NCI-H1417 (cell line): ENCODE measurements around the gene CDH15.
"Not testable (repeated sequence)": the region's sequence is repeated elsewhere in the genome, so short reads cannot be mapped to it uniquely, and the experiment has no call there.

ENCODE experiments used
- DNase-seq, 3 experiments: peaks; one replicate each; lab custom pipeline; 2025; lab: John Stamatoyannopoulos, UW

Gene CDH15

DNA sequence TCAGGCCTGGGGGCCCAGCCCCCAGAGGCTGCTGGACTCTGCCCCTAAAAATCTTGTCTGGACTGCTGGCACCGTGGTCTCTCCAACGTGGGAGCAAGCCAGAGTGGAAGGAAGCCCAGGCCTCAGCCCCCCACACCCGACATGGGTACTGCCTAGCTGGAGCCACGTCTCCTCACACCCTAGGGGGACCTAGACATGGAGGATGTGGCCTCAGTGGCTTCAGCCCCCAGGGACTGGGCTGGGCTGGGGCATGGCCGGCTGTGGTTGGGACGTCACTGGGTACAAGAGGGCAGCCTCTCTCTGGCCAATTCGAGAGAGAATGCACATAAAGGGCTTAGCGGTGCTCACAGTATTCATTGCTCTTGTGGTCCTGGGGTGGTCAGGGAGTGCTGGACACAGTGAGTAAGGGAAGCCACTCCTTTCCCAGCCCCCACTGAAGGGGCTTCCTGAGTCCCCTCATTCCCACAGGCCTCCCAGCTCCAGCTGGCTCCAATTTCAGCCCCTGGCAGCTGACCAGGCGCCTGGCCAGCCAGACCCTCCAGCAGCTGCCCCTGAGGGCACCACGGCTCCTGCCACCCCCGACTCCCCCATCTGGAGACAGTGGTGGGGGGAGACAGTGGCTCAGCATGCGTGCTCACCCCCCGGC lies 1.1 kb downstream of the CDH15 start:
- no peak for DNase-seq

DNA sequence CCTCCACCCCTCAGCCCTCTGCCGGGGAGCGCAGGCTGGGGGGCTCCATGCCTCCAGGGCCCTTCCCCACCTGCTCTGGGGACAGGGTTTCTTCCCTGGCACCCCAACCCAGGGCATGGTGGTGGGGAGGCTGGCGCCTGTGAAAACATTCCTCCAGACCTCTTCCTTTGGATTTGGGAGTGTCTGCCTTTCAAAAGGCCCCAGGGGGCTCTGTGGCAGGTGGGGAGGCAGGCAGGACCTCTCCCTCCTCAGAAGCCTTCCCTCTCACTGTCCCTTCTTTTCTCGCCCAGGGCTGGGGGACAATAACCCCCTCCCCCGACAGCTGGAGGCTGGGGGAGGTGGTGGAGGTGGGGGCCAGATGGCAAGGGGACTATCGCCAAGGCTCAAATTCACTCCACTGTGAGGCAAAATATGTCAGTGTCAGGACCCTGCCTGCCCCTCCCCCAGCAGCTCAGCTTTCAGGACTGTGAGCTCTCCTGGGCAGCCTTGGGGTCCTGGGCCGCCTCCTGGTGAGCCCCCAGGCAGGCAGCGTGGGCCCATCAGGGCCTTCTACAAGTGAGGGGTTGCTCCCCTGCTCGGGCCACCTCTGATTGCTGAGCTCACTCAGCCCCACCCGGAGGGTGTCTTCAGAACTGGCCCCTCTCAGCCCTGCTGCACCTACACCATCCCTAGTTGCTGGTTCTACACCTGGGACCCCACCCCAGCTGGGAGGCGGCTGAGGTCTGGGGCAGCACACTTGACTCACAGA lies 1.8 kb downstream of the CDH15 start:
- DNase-seq: no peak

DNA sequence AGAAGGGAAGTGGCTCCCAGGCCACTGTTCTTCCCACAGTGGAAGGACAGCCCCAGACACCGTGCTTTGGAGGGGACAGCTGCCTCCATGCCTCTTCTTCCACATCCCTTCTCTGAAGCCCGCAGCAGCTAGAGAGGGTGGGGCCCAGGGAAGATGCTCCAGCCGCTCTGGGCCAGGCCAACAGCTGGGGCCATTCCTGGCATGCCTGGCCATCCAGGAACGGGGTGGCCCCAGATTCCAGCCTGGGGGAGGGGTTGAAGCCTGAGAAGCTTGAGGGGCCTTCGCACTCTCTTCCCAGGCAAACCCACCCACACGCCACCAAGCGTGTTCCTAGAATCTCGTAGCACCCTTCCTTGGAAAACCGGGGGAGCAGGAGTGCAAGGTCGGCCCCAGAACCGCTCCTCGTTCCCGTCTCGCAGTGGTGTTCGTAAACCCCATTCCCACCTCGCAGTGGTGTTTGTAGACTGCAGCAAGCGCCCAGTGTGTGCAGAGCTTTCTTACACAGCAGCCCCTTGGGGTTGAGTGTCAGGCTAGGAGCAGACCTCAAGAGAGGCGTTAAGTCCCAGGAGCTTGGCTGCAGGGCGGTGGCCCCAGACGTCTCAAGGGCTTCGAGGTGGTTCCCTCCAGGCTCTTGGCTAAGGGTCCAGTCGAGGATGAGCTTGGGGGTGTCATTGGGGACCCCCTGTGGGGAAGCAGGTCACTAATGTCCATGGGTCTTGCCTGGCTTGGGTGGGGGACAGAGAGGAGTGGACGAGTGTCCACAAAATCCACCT lies 2.7 kb downstream of the CDH15 start:
- DNase-seq: no peak

DNA sequence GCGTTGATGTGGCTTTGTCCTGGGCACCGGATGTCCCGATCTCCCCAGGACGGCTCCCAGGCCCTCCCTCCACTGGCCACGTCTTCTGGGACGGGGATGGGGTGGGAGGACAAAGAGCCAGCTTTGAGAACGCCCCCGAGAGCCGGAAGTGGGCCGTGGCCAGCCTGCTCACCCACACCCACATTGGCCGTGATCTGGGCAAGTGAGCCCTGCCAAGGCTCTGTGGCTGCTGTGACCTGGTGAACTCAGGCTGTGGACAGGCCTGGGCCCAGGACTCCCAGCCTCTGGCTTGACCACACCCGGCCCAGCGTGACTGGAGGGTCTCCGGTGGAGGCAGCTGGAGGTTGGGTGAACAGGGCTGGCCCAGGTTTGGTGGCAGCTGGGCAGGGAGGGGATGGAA lies 3.3 kb downstream of the CDH15 start:
- DNase-seq: no peak

DNA sequence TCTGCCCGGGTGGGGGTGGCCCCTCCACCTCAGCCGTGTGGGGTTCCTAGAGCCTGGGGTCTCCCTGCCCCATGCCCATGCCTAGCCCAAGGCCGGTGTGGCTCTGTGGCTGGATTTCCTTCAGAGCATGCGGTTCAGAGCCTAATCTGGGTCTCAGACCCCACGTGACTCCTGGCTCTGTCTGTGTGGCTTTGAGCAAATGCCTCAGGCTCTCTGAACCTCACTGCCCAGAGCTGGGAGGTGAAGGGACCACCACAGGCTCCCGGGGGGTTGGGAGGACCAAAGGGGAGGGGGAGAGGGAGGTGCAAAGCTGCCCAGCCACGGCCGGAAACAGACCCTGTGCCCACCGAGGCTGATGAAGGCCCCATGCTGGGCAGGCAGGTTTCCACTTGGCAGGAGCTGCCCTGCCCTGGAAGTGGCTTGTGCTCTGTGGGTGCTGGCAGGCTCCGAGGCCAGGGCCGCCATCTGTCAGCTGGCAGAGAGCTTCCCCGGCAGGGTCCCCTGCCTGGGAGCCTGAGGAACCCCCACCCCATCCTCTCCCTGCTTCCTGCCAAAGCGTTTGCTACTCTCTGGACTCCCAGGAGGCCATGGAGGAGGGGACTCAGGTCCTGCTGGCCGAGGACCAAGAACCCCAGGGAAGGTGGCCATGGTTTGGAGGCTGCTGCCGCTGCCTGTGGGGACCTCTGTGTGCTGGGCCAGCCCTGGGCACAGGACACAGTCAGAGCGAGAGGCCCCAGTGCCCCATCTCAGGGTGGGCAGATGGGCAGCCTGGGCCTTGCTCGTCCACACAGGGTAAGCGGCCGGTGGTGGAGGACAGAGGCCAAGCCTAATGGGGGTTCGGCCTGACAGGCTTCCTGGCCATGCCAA lies 4.0 kb downstream of the CDH15 start:
- no peak for DNase-seq

DNA sequence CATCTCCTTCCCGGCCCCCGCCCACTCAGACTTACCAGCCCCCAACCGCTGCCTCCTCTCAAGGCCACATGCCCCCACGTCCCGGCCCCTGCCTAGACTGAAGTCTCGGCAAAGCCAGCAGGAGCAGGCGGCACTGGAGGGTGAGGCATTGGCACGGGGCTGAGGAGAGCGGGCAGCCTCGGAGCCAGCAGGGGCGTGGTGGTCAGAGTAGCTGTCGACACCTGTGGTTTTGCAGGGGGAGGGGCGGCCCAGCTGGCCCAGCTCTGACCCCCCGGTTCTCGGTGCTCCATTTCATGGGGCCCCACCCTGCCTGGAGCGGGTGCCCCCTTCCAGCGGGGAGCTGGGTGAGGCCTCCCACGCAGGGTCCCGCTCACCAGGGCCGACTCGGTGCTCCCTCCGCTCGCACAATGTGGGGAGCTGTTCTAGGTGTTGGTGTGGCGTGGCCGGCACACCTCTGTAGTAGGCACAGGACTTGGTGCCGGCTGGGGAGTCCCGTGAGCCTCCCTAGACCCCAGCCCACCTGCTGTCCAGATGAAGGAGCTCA lies 4.7 kb downstream of the CDH15 start:
- no peak for DNase-seq

DNA sequence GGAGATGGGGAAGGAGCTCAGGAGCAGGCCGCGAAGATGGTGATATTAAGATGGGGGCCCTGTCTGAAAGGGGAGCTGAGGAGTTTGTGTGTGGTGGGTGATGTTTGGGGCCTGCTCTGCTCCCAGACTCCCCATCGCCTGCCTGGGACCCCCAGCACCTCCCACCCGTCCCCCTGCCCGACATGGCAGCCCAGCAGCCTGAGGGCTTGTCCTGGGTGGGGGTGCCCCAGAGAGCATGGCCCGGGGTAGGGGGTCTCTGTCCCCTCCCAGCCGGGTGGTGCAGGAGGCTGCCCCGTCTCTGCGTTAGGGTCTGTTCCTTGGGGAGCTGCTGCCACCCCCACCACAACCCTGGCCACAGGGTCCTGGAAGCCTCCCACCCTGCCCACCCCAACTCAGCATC lies 5.2 kb downstream of the CDH15 start:
- DNase-seq: no peak

DNA sequence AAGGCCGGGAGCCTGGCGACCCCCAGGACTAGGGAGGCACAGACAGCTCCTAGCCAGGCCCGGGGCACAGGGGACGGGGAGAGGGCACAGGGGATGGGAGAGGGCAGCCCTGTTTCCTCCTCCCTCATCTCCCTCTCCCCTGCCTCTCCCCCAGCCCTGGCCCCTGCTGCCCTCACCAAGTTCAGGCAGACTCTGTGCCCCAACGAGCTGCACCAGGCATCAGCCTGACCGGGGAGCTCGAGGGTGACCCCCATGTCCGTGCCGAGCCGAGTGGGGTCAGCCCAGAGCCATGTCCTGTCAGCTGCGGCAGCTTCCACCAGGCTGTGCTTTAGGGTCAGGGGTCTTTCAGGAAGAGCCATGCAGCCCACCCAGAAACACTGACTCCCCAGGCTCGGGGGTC lies 6.0 kb downstream of the CDH15 start:
- no peak for DNase-seq

DNA sequence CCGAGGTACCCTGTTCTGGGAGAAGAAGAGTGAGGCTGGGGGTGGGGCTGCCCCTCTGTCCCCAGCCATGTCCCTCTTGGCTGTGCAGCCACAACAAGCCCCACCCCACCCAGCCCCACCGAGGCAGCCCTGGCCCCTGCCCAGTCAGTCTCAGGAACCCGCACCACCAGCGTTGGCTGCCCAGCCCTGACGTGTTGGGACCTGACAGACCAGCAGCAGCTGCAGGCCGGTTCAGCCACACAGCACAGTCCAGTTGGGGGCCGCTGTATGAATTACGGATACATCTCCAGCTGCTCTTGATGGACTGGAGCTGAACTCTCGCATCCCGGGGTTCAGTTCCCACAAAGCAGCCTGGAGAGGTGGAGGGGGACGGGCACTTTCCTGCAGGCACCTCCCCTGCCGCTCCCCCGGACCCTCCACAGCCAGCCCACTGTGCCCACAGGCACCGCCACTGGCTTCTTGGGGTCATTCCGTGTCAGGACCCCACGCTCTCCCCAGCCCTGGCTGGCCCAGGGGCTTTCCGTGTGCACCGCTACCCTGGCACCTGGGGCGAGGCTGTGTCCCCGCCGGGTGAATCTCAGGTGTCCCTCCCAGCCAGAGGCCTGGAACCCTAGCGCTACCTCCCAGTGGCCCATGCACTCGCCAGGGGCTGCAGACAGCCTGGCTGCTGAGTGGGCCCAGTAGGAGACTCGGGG lies 7.1 kb downstream of the CDH15 start:
- DNase-seq: no peak

DNA sequence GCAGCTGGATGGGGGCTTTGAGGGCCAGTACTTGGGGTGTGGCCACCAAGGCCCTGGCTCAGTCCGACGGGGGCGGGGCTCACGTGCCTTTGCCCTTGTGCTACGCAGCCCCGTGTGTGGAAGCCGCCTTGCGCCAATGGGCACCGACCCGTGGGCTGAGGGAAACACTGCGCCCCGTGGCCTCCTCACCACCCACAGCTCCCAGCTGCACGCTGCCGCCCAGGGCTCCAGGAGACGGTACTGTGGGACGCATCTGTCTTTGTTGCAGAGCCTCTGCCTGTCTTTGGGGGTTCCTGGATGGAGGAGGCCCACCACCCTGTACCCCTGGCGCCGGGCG lies 7.6 kb downstream of the CDH15 start:
- DNase-seq: no peak

DNA sequence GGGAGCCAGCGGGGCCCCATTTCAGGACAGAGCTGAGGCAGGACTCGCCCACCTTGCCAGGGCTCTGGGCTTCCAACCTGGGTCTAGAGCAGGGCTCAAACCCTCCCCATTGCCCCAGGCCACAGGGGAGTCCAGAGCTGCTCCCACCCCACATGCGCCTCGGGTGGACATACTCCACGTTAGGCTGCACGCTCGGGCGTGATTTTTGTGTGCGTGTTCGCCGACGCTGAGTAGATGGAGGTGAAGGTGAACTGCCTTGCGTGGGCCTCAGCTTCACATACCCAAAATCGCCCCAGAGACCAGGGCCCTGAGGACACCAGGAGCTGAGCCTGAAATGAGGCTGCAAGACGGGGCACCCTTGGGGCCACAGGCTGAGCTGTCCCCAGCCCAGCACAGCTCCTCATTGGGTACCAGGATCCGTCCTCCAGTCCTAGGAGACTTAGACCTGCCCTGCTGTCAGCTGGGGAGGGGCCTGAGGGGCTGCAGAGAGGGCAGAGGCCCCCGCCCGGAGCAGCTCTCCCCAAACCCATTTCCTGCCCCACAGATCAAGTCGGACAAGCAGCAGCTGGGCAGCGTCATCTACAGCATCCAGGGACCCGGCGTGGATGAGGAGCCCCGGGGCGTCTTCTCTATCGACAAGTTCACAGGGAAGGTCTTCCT lies 8.2 kb downstream of the CDH15 start:
- no peak for DNase-seq

DNA sequence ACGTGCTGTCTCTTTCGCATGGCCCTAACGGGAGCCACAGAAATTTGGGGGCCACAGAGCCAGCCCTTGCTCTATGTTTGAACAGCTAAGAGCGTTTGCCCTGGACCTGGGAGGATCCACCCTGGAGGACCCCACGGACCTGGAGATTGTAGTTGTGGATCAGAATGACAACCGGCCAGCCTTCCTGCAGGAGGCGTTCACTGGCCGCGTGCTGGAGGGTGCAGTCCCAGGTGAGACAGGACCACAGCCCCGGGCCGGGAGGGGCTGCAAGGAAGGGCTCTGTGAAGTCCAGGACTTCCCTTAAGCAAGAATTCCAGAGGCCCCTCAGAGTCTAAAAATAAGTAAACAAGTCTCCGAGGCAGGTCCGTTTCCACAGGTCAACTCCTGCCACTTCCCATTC lies 11.9 kb downstream of the CDH15 start:
- no peak for DNase-seq

DNA sequence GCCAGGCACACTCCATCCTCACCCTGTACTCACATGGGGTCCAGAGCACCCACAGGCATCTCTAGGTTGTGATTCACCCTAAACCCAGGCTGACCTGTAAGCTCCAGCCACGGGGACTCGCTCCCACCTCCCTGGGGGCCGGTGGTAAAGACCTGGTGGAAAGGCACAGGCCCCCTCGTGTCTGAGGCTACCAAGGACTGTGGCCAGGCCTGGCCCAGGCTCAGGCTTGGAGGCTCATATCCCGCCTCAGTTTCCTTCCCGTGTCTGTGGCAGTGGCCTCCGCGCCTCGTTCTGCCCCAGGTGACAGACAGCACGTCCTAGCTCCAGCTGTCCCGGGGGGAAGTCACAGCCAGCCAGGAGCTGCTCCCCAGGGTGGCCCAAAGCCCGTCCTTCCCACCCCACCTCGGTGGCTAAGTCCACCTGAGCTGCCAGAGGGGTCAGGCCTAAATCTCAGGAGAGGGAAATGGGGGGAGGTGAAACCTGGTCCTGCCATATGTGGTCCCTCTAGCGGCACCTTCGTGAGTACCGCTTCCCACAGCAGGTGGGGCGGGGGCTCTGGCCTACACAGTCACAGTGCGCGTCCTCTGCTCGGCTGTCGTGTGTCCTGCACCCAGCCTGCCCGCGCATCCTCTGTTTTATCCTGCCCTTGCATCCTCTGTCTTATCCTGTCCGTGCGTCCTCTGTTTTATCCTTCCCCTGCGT lies 12.6 kb downstream of the CDH15 start:
- DNase-seq: no peak

DNA sequence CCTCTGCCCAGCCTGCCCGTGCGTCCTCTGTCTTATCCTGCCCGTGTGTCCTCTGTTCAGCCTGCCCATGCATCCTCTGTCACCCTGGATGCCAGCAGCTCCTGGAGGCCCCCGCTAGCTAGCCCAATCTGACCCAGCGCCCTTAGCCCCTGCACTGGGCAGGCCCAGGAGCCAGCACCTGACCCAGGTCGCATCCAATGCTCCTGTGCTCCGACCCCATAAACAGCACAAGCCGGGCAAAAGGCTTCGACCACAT lies 13.1 kb downstream of the CDH15 start:
- DNase-seq: no peak

DNA sequence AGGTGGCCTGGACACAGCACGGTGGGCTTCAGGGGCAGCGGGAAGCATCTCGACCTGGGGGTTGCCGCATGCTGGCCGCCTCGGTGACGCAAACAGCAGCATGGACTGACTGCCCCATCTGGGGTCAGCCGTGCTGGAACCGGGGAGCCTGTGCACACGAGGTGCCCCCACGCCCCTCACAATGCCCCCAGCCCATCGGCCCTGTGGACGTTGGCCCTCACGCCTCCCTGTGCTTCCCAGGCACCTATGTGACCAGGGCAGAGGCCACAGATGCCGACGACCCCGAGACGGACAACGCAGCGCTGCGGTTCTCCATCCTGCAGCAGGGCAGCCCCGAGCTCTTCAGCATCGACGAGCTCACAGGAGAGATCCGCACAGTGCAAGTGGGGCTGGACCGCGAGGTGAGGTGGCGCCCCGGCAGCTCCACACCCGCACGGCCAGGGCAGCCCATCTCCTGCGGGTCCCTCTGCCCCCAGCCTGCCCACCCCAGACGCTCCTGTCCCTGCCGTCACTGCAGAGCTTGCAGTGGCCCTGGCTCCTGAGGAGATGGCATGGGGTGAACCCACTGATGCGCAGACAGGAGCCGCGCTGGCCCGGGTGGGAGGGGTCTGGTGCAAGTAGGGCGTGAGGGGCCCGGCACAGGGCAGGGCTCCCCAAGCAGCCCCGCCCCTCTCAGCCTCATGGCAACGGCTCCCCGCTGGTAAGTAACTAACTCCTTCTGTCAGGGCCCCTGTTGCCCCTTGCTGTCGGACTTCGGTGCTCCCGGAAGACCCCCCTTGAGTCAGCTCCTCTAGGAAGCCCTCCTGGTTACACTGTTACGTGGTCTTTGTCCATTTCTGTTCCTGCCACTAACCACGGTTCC lies 13.6 kb downstream of the CDH15 start:
- peak in 2 of 3 experiments; percentile 26 to 27 for DNase-seq

DNA sequence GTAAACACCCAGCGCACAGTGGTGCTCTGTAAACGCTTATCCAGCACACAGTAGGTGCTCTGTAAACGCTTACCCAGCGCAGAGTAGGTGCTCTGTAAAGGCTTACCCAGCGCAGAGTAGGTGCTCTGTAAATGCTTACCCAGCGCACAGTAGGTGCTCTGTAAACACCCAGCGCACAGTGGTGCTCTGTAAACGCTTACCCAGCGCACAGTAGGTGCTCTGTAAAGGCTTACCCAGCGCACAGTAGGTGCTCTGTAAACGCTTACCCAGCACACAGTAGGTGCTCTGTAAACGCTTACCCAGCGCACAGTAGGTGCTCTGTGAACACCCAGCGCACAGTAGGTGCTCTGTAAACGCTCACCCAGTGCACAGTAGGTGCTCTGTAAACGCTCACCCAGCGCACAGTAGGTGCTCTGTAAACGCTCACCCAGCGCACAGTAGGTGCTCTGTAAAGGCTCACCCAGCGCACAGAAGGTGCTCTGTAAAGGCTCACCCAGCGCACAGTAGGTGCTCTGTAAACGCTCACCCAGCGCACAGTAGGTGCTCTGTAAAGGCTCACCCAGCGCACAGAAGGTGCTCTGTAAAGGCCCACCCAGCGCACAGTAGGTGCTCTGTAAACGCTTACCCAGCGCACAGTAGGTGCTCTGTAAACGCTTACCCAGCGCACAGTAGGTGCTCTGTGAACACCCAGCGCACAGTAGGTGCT lies 14.5 kb downstream of the CDH15 start:
- not testable (repeated sequence) for DNase-seq

DNA sequence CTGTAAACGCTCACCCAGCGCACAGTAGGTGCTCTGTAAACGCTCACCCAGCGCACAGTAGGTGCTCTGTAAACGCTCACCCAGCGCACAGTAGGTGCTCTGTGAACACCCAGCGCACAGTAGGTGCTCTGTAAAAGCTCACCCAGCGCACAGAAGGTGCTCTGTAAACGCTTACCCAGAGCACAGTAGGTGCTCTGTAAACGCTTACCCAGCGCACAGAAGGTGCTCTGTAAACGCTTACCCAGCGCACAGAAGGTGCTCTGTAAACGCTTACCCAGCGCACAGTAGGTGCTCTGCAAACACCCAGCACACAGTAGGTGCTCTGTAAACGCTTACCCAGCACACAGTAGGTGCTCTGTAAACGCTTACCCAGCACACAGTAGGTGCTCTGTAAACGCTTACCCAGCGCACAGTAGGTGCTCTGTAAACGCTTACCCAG lies 15.1 kb downstream of the CDH15 start:
- not testable (repeated sequence) for DNase-seq

DNA sequence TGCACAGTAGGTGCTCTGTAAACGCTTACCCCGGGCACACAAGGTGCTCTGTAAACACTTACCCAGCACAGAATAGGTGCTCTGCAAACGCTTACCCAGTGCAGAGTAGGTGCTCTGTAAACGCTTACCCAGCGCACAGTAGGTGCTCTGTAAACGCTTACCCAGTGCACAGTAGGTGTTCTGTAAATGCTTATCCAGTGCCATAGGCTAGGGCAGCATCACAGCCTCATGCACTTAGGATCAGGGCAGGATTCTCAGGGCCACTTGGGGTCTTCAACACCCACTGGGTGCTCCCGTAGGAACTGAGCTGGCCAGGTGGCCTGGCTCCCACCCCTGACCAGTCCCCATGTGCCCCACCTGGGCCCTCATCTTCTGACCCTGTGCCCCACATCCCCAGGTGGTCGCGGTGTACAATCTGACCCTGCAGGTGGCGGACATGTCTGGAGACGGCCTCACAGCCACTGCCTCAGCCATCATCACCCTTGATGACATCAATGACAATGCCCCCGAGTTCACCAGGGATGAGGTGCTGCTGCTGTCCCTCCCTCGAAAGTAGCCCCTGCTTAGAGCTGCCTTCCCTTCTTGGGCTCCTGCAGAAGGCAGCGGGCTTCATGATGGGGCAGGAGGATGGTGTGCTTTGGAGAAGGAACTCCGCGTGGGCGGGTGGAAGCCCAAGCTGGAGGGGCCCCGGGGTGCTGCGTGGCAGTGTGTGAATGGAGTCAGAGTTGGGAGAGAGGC lies 15.7 kb downstream of the CDH15 start:
- DNase-seq: peak in 2 of 3 experiments; percentile 26 to 52
